Astrocyte of the cerebellum (primary cell): Measurements from ENCODE around the gene KRT4.

Source experiments
- DNase-seq: peaks from one replicate; pipeline ENCODE4 v3.0.0-alpha.2; 2011; ENCODE audit warnings: low read depth
- H3K4me3 ChIP-seq: 2 replicates; pipeline ENCODE4 v1.5.1; 2011; ENCODE audit warnings: mild to moderate bottlenecking, low read depth, low read length, moderate library complexity
- CTCF ChIP-seq: IDR thresholded peaks from 2 replicates; pipeline ENCODE4 v1.5.1; 2012; ENCODE audit warnings: low read length, low read depth, moderate library complexity, mild to moderate bottlenecking; ENCODE audit errors: missing control alignments
- in situ Hi-C: cut with HindIII; loops from 2 replicates; pipeline ENCODE4 v1.10.0; 2017; ENCODE audit warnings: low sequenced_read_pairs

Gene KRT4

GRCh38 chr12:52794479-52795331 is 19.2 kb downstream of the KRT4 start:
- H3K4me3 ChIP-seq: no peak overlapping the region
- DNase-seq: no peak
- TF ChIP-seq CTCF: no peak
- in situ Hi-C loops: no loop called here

GRCh38 chr12:52792185-52793029 is 21.5 kb downstream of the KRT4 start:
- no peak for TF ChIP-seq CTCF
- in situ Hi-C loops: no loop called here
- no peak overlapping the region for H3K4me3 ChIP-seq
- no peak for DNase-seq

- no peak for DNase-seq
- in situ Hi-C loops: no loop called here
- no peak for TF ChIP-seq CTCF
- no peak overlapping the region for H3K4me3 ChIP-seq
Observed at GRCh38 chr12:52791271-52792184, 22.4 kb downstream of the KRT4 start.

- no peak for DNase-seq
- no peak for TF ChIP-seq CTCF
- in situ Hi-C loops: no loop called here
- no peak overlapping the region for H3K4me3 ChIP-seq
Observed at GRCh38 chr12:52790427-52791270, 23.3 kb downstream of the KRT4 start.

- TF ChIP-seq CTCF: no peak
- H3K4me3 ChIP-seq: no peak overlapping the region
- in situ Hi-C loops: no loop called here
- no peak for DNase-seq
Observed at GRCh38 chr12:52789637-52790426, 24.1 kb downstream of the KRT4 start.
